Erythroblast (primary cell): Measurements from ENCODE around the gene SLC7A5.

Experiments used
- GATA1 ChIP-seq: IDR thresholded peaks from 2 replicates; pipeline ENCODE4 v1.6.1; 2011; ENCODE audit warnings: low read depth, mild to moderate bottlenecking, control low read depth, low read length, moderate library complexity
- POLR2A ChIP-seq: IDR thresholded peaks from 2 replicates; pipeline ENCODE4 v1.6.1; 2011; ENCODE audit warnings: mild to moderate bottlenecking, low read length

DNA sequence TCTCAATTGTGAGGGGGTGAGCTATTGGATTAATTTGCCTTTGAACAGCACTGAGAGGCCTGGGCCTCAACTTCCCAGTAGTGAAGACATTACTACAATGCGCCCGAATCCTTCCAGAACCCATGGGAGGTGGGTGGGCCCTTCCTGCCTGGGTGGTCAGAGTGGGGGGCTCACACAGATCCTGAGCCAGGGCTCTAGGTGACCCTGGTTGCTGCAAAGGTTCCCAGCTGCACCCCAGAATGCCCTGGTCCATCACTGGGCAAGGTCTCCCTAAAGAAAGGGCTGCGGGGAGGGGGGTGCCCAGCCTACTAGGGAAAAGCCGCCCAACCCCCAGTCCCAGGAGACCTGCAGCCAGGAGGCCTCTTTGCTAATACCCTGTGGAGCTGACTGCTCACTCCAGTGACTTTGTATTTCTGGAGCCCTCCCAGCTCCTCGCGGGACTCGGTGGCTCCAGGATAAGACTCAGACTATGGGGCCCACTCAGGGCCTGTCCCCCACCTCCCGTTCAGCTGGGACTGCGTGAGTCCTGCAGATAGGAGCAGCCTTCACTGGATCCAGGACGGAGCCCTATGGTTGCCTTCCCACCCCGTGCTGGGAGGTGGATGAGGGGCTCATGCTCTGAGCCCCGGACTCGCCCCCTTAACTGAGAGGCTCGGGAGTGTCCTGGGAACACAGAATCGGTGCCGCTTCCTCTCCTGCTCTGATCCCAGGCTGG is 40.2 kb downstream of the SLC7A5 start:
- TF ChIP-seq POLR2A (peak; percentile 12), GATA1 (no peak)
